Mucosa of descending colon (tissue), 3 donors: ENCODE measurements around the gene SHLD1. TPM values are rescaled to one million over a fixed set of nuclear protein-coding genes. Genes with fewer than 3 reads are reported as not detected.
"Not testable (repeated sequence)": the region's sequence is repeated elsewhere in the genome, so short reads cannot be mapped to it uniquely, and the experiment has no call there.

Experiments
- ATAC-seq: fragments of 200-7000 bp; cut with Tn5 transposase; one replicate; pipeline ENCODE4 v1.9.1; 2020; ENCODE audit warnings: mild to moderate bottlenecking, moderate library complexity
- DNase-seq, 3 donors: peaks; one replicate each; pipeline ENCODE4 v3.0.0-alpha.2; 2020
- H3K36me3 ChIP-seq: fragments of 200-600 bp; one replicate; pipeline ENCODE4 v1.8.0; 2021; ENCODE audit warnings: low read depth, mild to moderate bottlenecking
- H3K4me1 ChIP-seq: fragments of 200-600 bp; one replicate; pipeline ENCODE4 v1.8.0; 2021; ENCODE audit warnings: low read depth, mild to moderate bottlenecking
- H3K4me3 ChIP-seq: fragments of 200-600 bp; one replicate; pipeline ENCODE4 v1.8.0; 2021; ENCODE audit warnings: mild to moderate bottlenecking
- H3K9me3 ChIP-seq: fragments of 200-600 bp; one replicate; pipeline ENCODE4 v1.8.0; 2021; ENCODE audit warnings: mild to moderate bottlenecking
- CTCF ChIP-seq: fragments of 200-600 bp; IDR thresholded peaks from one replicate; pipeline ENCODE4 v1.8.0; 2022; ENCODE audit warnings: antibody characterized with exemption, mild to moderate bottlenecking
- intact Hi-C, 2 donors: fragments of 100-400 bp; cut with DNase I in 1 of 2; cut with micrococcal nuclease in 1 of 2; formaldehyde crosslinking; loops; one replicate each; pipeline versions ENCODE4 v1.11.0 to v1.11.1; 2022; cut with DNase I, micrococcal nuclease
- total RNA-seq, 3 donors: library from RNA; stranded (reverse); fragmentation: NEBNext Ultra II Directional in 2 of 3; extraction: Animal tissue kit (Norgen Biotek cat#: 25700) in 2 of 3; gene quantifications; one replicate each; pipeline versions ENCODE4 v1.2.1 to v1.2.4, GENCODE V29; 2021 to 2023
- donor health status: DM: no; HTN: no; CAD: no; lungs with moderate emphysema.
- donor health status: DM: no; HTN: no; CAD: no.
- donor health status: DM: no; HTN: yes; CAD: no.

SHLD1 gene
- total RNA-seq, 3 donors from 2014 or later, result 7.5 to 8.3 (median 8.0) TPM

- no peaks in the 10 kb centered on the region for H3K9me3 ChIP-seq
- no peak for TF ChIP-seq CTCF
Measured at GRCh38 chr20:5731753-5732366, 18.3 kb upstream of the SHLD1 start.

GRCh38 chr20:5734602-5735001 lies 15.6 kb upstream of the SHLD1 start:
- Histone ChIP-seq H3K4me3 (no peak overlapping the region), H3K36me3 (no peaks in the 10 kb centered on the region), H3K9me3 (no peaks in the 10 kb centered on the region), H3K4me1 (peaks cover 25% of the 10 kb centered on the region)
- ATAC-seq (no peak), DNase-seq (no peak)
- no peak for TF ChIP-seq CTCF
- intact Hi-C loops, result no loop called here

More at GRCh38 chr20:5731753-5732366, 18.3 kb upstream of the SHLD1 start:
- H3K4me3 ChIP-seq, result no peak overlapping the region
- intact Hi-C loops, result no loop called here
- H3K36me3 ChIP-seq, result no peaks in the 10 kb centered on the region
- H3K4me1 ChIP-seq, result peaks cover 6% of the 10 kb centered on the region
- ATAC-seq (no peak), DNase-seq (no peak)

DNA sequence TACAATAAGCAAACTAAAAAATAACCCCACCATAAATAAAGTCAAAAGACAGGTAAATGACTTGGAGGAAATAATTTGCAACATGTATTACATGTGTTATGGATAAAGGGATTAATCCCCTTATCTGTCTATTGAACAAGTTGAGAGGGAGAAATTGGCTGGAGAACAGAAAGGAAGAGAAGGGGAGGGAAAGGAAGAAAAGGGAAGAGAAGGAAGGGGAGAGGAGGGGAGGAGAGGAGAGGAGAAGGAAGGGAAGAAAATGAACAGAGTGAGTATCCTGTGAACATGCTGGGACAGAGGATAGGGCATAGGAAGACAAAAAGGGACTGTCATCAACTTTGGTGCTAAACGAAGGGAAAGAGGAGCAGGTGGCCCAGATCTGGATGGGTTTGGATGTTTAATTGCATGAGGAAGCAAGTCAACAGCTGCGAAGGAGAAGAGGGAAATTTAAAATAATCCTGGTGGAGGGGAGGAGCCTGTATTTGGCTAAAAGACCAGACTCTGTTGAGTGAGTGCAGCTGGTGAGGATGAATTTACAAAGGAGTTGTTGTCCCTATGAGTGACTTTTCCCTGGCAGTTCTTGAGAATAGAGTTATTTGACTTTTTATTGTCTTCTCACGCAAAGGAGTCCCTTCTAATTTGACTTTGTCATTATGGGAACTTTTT lies 14.2 kb upstream of the SHLD1 start:
- intact Hi-C loops, result no loop called here
- peak; percentile 45 for ATAC-seq
- TF ChIP-seq CTCF, result no peak
- Histone ChIP-seq H3K36me3 (no peaks in the 10 kb centered on the region), H3K4me1 (peaks cover 25% of the 10 kb centered on the region), H3K4me3 (no peak overlapping the region), H3K9me3 (no peaks in the 10 kb centered on the region)
- peak in 1 of 3 donors; percentile 45 for DNase-seq

DNA sequence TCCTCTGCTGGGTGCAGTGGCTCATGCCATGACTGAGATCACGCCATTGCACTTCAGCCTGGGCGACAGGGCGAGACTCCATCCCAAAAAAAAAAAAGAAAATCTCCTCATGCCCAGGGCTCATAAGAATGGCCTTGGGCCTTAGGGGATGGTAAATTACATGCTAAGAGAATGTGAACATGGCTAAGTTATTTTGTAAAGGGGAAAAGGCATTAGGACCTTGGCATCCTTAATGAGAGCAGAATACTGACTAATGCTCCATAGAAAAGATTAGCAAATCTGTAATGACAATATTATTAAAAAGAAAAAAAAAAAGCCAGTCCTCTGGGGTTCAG lies 12.6 kb upstream of the SHLD1 start:
- H3K4me3 ChIP-seq, result no peak overlapping the region
- peaks cover 25% of the 10 kb centered on the region for H3K4me1 ChIP-seq
- no peak for ATAC-seq
- no peak for DNase-seq
- H3K9me3 ChIP-seq, result no peaks in the 10 kb centered on the region
- H3K36me3 ChIP-seq, result no peaks in the 10 kb centered on the region
- no peak for TF ChIP-seq CTCF
- intact Hi-C loops, result no loop called here

- no peak for ATAC-seq
- no peaks in the 10 kb centered on the region for H3K36me3 ChIP-seq
- H3K4me3 ChIP-seq, result no peak overlapping the region
- peaks cover 25% of the 10 kb centered on the region for H3K4me1 ChIP-seq
- H3K9me3 ChIP-seq, result no peaks in the 10 kb centered on the region
- intact Hi-C loops, result no loop called here
- no peak for DNase-seq
- TF ChIP-seq CTCF, result no peak
Measured at GRCh38 chr20:5737966-5738365, 12.2 kb upstream of the SHLD1 start.

GRCh38 chr20:5740643-5741042 lies 9.6 kb upstream of the SHLD1 start:
- DNase-seq, H3K9me3 ChIP-seq, intact Hi-C loops, ATAC-seq, H3K36me3 ChIP-seq, H3K4me3 ChIP-seq: not testable (repeated sequence)
- H3K4me1 ChIP-seq, result peaks cover 25% of the 10 kb centered on the region
